ENCODE data around the gene APPL1.
"Not testable (repeated sequence)": the region's sequence is repeated elsewhere in the genome, so short reads cannot be mapped to it uniquely, and the experiment has no call there.

The APPL1 gene

GRCh38 chr3:57288403-57288802 is 60.9 kb downstream of the APPL1 start:
- no peaks in the 10 kb centered on the region for H3K9me3 Mint-ChIP-seq
- no peak overlapping the region for H3K4me3 Mint-ChIP-seq
- H3K27ac Mint-ChIP-seq: no peak overlapping the region
- H3K36me3 Mint-ChIP-seq (ENCODE audit: low read depth): no peaks in the 10 kb centered on the region
- H3K27me3 Mint-ChIP-seq (ENCODE audit: low read depth): peaks cover 7% of the 10 kb centered on the region
- no peaks in the 10 kb centered on the region for H3K4me1 Mint-ChIP-seq (ENCODE audit: low read depth)

GRCh38 chr3:57292159-57292896 is 64.8 kb downstream of the APPL1 start, which contains the start of gene ASB14:
ASB14 (minus strand) TSS chr3:57292685; CDS start chr3:57292033, 652 bp downstream.
- Mint-ChIP-seq H3K27ac (no peak within 1 kb of the TSS), H3K36me3 (ENCODE audit: low read depth) (no peaks in the 10 kb centered on the region), H3K4me3 (no peak within 1 kb of the TSS), H3K9me3 (no peaks in the 10 kb centered on the region), H3K4me1 (ENCODE audit: low read depth) (no peaks in the 10 kb centered on the region), H3K27me3 (ENCODE audit: low read depth) (peaks cover 7% of the 10 kb centered on the region)

GRCh38 chr3:57292897-57293526 is 65.5 kb downstream of the APPL1 start:
- no peaks in the 10 kb centered on the region for H3K4me1 Mint-ChIP-seq (ENCODE audit: low read depth)
- no peaks in the 10 kb centered on the region for H3K36me3 Mint-ChIP-seq (ENCODE audit: low read depth)
- peaks cover 12% of the 10 kb centered on the region for H3K27me3 Mint-ChIP-seq (ENCODE audit: low read depth)
- H3K9me3 Mint-ChIP-seq: no peaks in the 10 kb centered on the region
- no peak overlapping the region for H3K4me3 Mint-ChIP-seq
- no peak overlapping the region for H3K27ac Mint-ChIP-seq

- no peak overlapping the region for H3K27ac Mint-ChIP-seq
- H3K9me3 Mint-ChIP-seq: no peaks in the 10 kb centered on the region
- no peaks in the 10 kb centered on the region for H3K36me3 Mint-ChIP-seq (ENCODE audit: low read depth)
- H3K4me1 Mint-ChIP-seq (ENCODE audit: low read depth): no peaks in the 10 kb centered on the region
- peaks cover 22% of the 10 kb centered on the region for H3K27me3 Mint-ChIP-seq (ENCODE audit: low read depth)
- H3K4me3 Mint-ChIP-seq: no peak overlapping the region
These were observed 70.5 kb downstream of the APPL1 start for GRCh38 chr3:57298041-57298440.

- not testable (repeated sequence) for H3K4me3 Mint-ChIP-seq; H3K9me3 Mint-ChIP-seq; H3K36me3 Mint-ChIP-seq (ENCODE audit: low read depth)
These were observed 76.0 kb downstream of the APPL1 start for GRCh38 chr3:57303520-57303919.

GRCh38 chr3:57309769-57310360 is 82.3 kb downstream of the APPL1 start:
- Mint-ChIP-seq H3K36me3 (ENCODE audit: low read depth) (no peaks in the 10 kb centered on the region), H3K9me3 (no peaks in the 10 kb centered on the region), H3K4me3 (no peak overlapping the region), H3K4me1 (ENCODE audit: low read depth) (no peaks in the 10 kb centered on the region), H3K27me3 (ENCODE audit: low read depth) (peaks cover 4% of the 10 kb centered on the region), H3K27ac (no peak overlapping the region)

More at GRCh38 chr3:57303520-57303919, 76.0 kb downstream of the APPL1 start:
- not testable (repeated sequence) for H3K4me1 Mint-ChIP-seq (ENCODE audit: low read depth); H3K27ac Mint-ChIP-seq
- peaks cover 15% of the 10 kb centered on the region for H3K27me3 Mint-ChIP-seq (ENCODE audit: low read depth)

GRCh38 chr3:57314204-57314603 is 86.7 kb downstream of the APPL1 start:
- Mint-ChIP-seq H3K4me1 (ENCODE audit: low read depth) (no peaks in the 10 kb centered on the region), H3K27me3 (ENCODE audit: low read depth) (peaks cover 29% of the 10 kb centered on the region), H3K36me3 (ENCODE audit: low read depth) (no peaks in the 10 kb centered on the region), H3K9me3 (no peaks in the 10 kb centered on the region), H3K4me3 (no peak overlapping the region), H3K27ac (no peak overlapping the region)

Measured in T-helper 1 cell treated with Interleukin-12 subunit alpha and Interleukin-12 subunit beta and Interleukin-4 antibody, amounts not matched to agents 30 μg/mL and 1 μg/mL, for 36 hours (primary cell).